Endothelial cell of coronary artery (primary cell): Measurements from ENCODE around the gene LEPROT. TPM values are rescaled to one million over a fixed set of nuclear protein-coding genes. Genes with fewer than 3 reads are reported as not detected.

Experiments used
- total RNA-seq: library from RNA; depleted of rRNA; stranded (reverse); fragments of >200 nt; gene quantifications from 2 replicates; pipeline ENCODE4 v1.2.3, GENCODE V29; 2014

Gene LEPROT, protein sequence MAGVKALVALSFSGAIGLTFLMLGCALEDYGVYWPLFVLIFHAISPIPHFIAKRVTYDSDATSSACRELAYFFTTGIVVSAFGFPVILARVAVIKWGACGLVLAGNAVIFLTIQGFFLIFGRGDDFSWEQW
- 33.3 and 47.4 TPM in 2 replicates for total RNA-seq

DNA sequence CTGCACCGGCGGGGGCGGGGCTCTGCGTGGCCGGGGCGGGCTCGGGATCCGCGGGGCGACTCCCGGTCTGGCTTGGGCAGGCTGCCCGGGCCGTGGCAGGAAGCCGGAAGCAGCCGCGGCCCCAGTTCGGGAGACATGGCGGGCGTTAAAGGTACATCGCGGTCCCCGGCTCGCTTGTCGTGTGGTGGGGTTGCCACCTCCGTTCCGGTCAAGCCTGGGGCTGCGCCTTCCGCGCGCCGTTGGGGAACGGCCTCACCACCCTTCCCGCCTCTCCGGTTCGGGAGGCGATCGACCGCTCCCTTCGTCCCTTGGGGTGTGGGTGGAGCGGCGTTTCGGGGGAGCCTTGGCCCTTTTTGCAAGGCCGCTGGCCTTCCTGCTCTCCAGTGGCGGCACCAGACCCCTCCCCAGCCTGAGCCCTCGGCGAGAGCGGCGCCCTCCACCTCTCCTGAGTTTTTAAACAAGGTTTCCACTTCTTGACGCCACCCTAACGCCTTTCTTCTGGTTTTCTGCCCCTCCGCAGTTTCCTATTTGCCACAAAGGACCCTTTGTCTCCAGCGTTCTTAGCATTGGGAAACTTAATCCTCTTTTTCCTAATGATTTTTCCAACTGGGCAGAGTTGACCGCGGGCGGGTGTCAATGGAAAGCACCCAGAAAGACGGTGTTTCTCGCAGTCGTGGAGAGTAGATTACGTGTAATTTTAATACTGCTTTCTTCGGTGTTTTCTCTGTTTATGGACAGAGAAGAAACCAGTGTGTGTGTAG is at the start of gene LEPROT, which contains the start of gene LEPR:
Gene LEPROT, plus strand, starts transcription at position 79 of the 761 bp plus-strand sequence. Its CDS starts 57 bp downstream, at position 136.
Gene LEPR, plus strand, starts transcription at position 79 of the 761 bp plus-strand sequence. CDS start 144,898 bp downstream, outside the sequence.

Other genes starting within 250 kb of the LEPROT start
- gene DNAJC6, start 111.1 kb upstream of the LEPROT start, total RNA-seq = 2.2 and 2.4 TPM in 2 replicates
- gene LEPR, start within 50 bp of the LEPROT start, total RNA-seq = 5.7 and 15.9 TPM in 2 replicates